ENCODE data around the gene NPLOC4.

GRCh38 chr17:81673561-81674258 is 36.8 kb upstream of the NPLOC4 start:
- TF ChIP-seq CTCF (IDR thresholded peaks at IDR 0.05) (no peak), POLR2AphosphoS5 (IDR thresholded peaks at IDR 0.05) (no peak), POLR2A (IDR thresholded peaks at IDR 0.05) (no peak)
